Measurements from ENCODE around the gene OPN1SW.

DNA sequence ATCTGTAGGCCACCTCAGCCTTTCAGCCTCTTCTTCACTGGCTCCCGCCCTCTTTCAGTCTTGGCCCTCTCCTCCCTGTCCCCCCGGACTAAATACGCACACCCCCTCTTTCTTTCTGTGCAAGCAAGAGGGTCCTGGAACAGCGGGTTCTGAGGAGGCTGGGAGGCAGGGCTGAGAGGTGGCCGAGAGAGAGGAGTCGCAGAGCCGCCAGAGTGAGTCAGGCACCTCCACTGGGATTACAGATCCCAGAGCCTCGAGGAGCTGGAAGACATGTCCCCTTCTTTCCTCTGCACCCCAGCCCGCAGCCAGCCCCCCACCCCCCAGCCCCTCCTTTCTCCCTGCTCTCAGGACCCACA, 16.4 kb upstream of the OPN1SW start:
- TF ChIP-seq, protein P1, sequence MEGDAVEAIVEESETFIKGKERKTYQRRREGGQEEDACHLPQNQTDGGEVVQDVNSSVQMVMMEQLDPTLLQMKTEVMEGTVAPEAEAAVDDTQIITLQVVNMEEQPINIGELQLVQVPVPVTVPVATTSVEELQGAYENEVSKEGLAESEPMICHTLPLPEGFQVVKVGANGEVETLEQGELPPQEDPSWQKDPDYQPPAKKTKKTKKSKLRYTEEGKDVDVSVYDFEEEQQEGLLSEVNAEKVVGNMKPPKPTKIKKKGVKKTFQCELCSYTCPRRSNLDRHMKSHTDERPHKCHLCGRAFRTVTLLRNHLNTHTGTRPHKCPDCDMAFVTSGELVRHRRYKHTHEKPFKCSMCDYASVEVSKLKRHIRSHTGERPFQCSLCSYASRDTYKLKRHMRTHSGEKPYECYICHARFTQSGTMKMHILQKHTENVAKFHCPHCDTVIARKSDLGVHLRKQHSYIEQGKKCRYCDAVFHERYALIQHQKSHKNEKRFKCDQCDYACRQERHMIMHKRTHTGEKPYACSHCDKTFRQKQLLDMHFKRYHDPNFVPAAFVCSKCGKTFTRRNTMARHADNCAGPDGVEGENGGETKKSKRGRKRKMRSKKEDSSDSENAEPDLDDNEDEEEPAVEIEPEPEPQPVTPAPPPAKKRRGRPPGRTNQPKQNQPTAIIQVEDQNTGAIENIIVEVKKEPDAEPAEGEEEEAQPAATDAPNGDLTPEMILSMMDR (IDR thresholded peaks at IDR 0.05; ENCODE audit: low read length): no peak
- no peak for TF ChIP-seq EZH2 (optimal IDR thresholded peaks at IDR 0.05; ENCODE audit: low read depth, low read length)
